HG03060 (cell line): Measurements from ENCODE around the gene NPL.

Experiments used
- ATAC-seq: cut with Tn5 transposase; IDR thresholded peaks from one replicate; pipeline ENCODE4 v1.9.1; 2021; ENCODE audit warnings: low read depth, moderate number of reproducible peaks; ENCODE audit not compliant: unreplicated experiment

NPL gene

GRCh38 chr1:182861994-182862393 is 72.4 kb downstream of the NPL start:
- no peak for ATAC-seq

GRCh38 chr1:182862827-182863226 is 73.3 kb downstream of the NPL start:
- ATAC-seq: no peak

GRCh38 chr1:182863940-182864339 is 74.4 kb downstream of the NPL start:
- no peak for ATAC-seq

- no peak for ATAC-seq
Observed at GRCh38 chr1:182867861-182868260, 78.3 kb downstream of the NPL start.

- ATAC-seq: no peak
Observed at GRCh38 chr1:182869241-182869666, 79.7 kb downstream of the NPL start.

- ATAC-seq: no peak
Observed at GRCh38 chr1:182872881-182873280, 83.3 kb downstream of the NPL start.

- no peak for ATAC-seq
Observed at GRCh38 chr1:182875889-182876288, 86.3 kb downstream of the NPL start.

- no peak for ATAC-seq
Observed at GRCh38 chr1:182877331-182877730, 87.8 kb downstream of the NPL start.

GRCh38 chr1:182877842-182878241 is 88.3 kb downstream of the NPL start:
- ATAC-seq: no peak
